ENCODE results near the gene RRP1B. TPM values are rescaled to one million over a fixed set of nuclear protein-coding genes. Genes with fewer than 3 reads are reported as not detected.

The RRP1B gene
- total and polyA plus RNA-seq, 4 donors, result 7.3 to 12.6 (median 8.4) TPM

GRCh38 chr21:43701936-43702784 is 42.8 kb downstream of the RRP1B start:
- no peak for DNase-seq (ENCODE audit: low spot score)
- Histone ChIP-seq H3K9ac (ENCODE audit: low read depth in 1 of 2, low read length in 2 of 2) (no peak overlapping the region), H3K4me1 (ENCODE audit: control insufficient read depth in 4 of 4, insufficient read depth in 4 of 4, low read length in 3 of 4) (no peaks in the 10 kb centered on the region), H3K9me3 (ENCODE audit: control insufficient read depth in 4 of 4, low read length in 3 of 4) (no peaks in the 10 kb centered on the region), H3K27me3 (ENCODE audit: control insufficient read depth in 4 of 4, insufficient read depth in 4 of 4, low read length in 3 of 4) (no peaks in the 10 kb centered on the region), H3K27ac (ENCODE audit: low read depth in 1 of 2, low read length in 2 of 2) (no peak overlapping the region), H3K4me3 (ENCODE audit: low read depth in 1 of 3, low read length in 3 of 3) (no peak overlapping the region), H3K36me3 (ENCODE audit: control insufficient read depth in 4 of 4, insufficient read depth in 3 of 4, low read depth in 1 of 4, low read length in 3 of 4) (no peaks in the 10 kb centered on the region)
- WGBS, result 79% methylated on average over 29 of the region's 29 CpGs
- TF ChIP-seq YY1 (IDR thresholded peaks at IDR 0.05), result no peak

- TF ChIP-seq RAD21 (IDR thresholded peaks at IDR 0.05) (no peak), GABPA (IDR thresholded peaks at IDR 0.05 in 1 of 2, conservative IDR thresholded peaks at IDR 0.05 in 1 of 2) (no peak), HNF4A (conservative IDR thresholded peaks at IDR 0.05) (no peak), CTCF (IDR thresholded peaks at IDR 0.05; ENCODE audit: low read depth, low read length, missing input control) (no peak), SP1 (IDR thresholded peaks at IDR 0.05) (no peak), ZBTB33 (IDR thresholded peaks at IDR 0.05) (no peak), NR2F2 (IDR thresholded peaks at IDR 0.05) (no peak), FOXA2 (IDR thresholded peaks at IDR 0.05) (no peak)
- Histone ChIP-seq H3K27me3 (ENCODE audit: control insufficient read depth in 4 of 4, insufficient read depth in 4 of 4, low read length in 3 of 4) (no peaks in the 10 kb centered on the region), H3K9ac (ENCODE audit: low read depth in 1 of 2, low read length in 2 of 2) (no peak overlapping the region), H3K27ac (ENCODE audit: low read depth in 1 of 2, low read length in 2 of 2) (no peak overlapping the region), H3K36me3 (ENCODE audit: control insufficient read depth in 4 of 4, insufficient read depth in 3 of 4, low read depth in 1 of 4, low read length in 3 of 4) (no peaks in the 10 kb centered on the region), H3K4me1 (ENCODE audit: control insufficient read depth in 4 of 4, insufficient read depth in 4 of 4, low read length in 3 of 4) (no peaks in the 10 kb centered on the region), H3K4me3 (ENCODE audit: low read depth in 1 of 3, low read length in 3 of 3) (no peak overlapping the region), H3K9me3 (ENCODE audit: control insufficient read depth in 4 of 4, low read length in 3 of 4) (no peaks in the 10 kb centered on the region)
- 56% methylated on average over 12 of the region's 12 CpGs for WGBS
- no peak for DNase-seq (ENCODE audit: low spot score)
These were observed 43.4 kb downstream of the RRP1B start for GRCh38 chr21:43702785-43703034.

DNA sequence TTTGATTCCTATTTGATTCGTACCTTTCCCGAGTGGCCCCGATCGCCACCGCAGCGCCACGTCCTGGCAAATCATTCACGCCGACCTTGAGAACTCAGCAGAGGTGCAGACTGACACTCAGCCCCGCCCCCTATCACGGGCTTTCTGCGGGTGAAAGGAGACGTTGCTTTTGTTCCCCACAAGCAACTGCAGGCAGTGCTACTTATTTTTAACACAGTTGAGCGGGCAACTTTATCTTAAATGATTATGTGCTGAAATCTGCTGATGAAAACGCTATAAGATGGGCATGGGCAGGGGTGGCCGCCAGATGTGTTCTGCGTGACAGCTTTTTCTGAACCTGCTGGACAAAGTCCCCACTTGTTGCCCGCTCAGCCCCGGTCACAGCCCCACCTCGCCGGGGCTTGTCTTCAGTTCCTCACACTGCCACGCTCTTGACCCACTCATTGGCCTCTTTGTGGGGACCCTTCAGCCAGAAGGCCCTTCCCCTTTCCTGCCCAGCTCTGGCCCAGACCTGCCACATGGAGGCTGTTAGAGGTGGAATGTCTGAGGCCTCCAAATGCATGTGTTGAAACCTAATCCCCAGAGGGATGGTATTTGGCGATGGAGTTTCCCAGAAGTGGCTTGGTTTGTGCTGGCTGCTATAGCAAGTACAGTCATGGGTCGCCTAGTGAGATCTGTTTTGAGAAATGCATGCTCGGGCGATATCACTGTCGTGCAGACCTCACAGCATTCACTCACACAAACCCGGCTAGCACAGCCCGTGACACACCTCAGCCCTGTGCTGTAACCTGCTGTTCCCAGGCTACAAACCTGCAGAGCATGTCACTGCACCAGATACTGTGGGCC is 43.9 kb downstream of the RRP1B start:
- Histone ChIP-seq H3K36me3 (ENCODE audit: control insufficient read depth in 4 of 4, insufficient read depth in 3 of 4, low read depth in 1 of 4, low read length in 3 of 4) (no peaks in the 10 kb centered on the region), H3K27ac (ENCODE audit: low read depth in 1 of 2, low read length in 2 of 2) (no peak overlapping the region), H3K27me3 (ENCODE audit: control insufficient read depth in 4 of 4, insufficient read depth in 4 of 4, low read length in 3 of 4) (no peaks in the 10 kb centered on the region), H3K4me3 (ENCODE audit: low read depth in 1 of 3, low read length in 3 of 3) (no peak overlapping the region), H3K9ac (ENCODE audit: low read depth in 1 of 2, low read length in 2 of 2) (no peak overlapping the region), H3K4me1 (ENCODE audit: control insufficient read depth in 4 of 4, insufficient read depth in 4 of 4, low read length in 3 of 4) (no peaks in the 10 kb centered on the region), H3K9me3 (ENCODE audit: control insufficient read depth in 4 of 4, low read length in 3 of 4) (no peaks in the 10 kb centered on the region)
- 50% methylated on average over 29 of the region's 29 CpGs for WGBS
- no peak for DNase-seq (ENCODE audit: low spot score)
- peak in 1 of 2 donors; percentile 8 for TF ChIP-seq HNF4A (conservative IDR thresholded peaks at IDR 0.05)
- no peak for TF ChIP-seq HNF4G (IDR thresholded peaks at IDR 0.05)

Measured in liver (tissue), 9 donors.